ENCODE data around the gene ALG11.

- TF ChIP-seq EZH2 (IDR thresholded peaks at IDR 0.05; ENCODE audit: borderline replicate concordance, low read length), result no peak
- no peak for TF ChIP-seq CTCF (IDR thresholded peaks at IDR 0.05; ENCODE audit: low read length)
Measured at GRCh38 chr13:51999921-52000320, 12.3 kb upstream of the ALG11 start.
